HEK293T (cell line): ENCODE results near the gene OR52E5.

ENCODE experiments used
- CTCF ChIA-PET: fragments of 350-600 bp; formaldehyde crosslinking; extraction: SDS; loops from one replicate; lab custom pipeline; 2021; ENCODE audit warnings: antibody characterized with exemption, inconsistent platforms; lab: Yijun Ruan, JAX
- POLR2A ChIA-PET: fragments of 350-600 bp; formaldehyde crosslinking; extraction: SDS; loops from one replicate; lab custom pipeline; 2020; ENCODE audit warnings: antibody characterized with exemption, inconsistent platforms; lab: Yijun Ruan, JAX
- DNase-seq: peaks from one replicate; pipeline ENCODE4 v3.0.0; 2012; ENCODE audit warnings: mixed read lengths; ENCODE audit errors: extremely low spot score
- ARNT ChIP-seq: fragments of 450-650 bp; IDR thresholded peaks from 2 replicates; pipeline ENCODE4 v1.6.1; 2017; ENCODE audit warnings: mild to moderate bottlenecking
- BHLHE40 ChIP-seq: fragments of 450-650 bp; IDR thresholded peaks from 2 replicates; pipeline ENCODE4 v1.6.1; 2016; ENCODE audit warnings: mild to moderate bottlenecking, moderate library complexity, borderline replicate concordance
- CTBP1 ChIP-seq: fragments of 450-650 bp; IDR thresholded peaks from 2 replicates; pipeline ENCODE4 v1.6.1; 2016; ENCODE audit warnings: borderline replicate concordance
- ELF4 ChIP-seq: fragments of 450-650 bp; IDR thresholded peaks from 2 replicates; pipeline ENCODE4 v1.6.1; 2017; ENCODE audit warnings: antibody characterized with exemption
- FOXA1 ChIP-seq: fragments of 450-650 bp; IDR thresholded peaks from 2 replicates; pipeline ENCODE4 v1.6.1; 2016; ENCODE audit warnings: mild to moderate bottlenecking
- FOXK2 ChIP-seq: fragments of 450-650 bp; IDR thresholded peaks from 2 replicates; pipeline ENCODE4 v1.6.1; 2016; ENCODE audit warnings: mild to moderate bottlenecking
- FOXM1 ChIP-seq: fragments of 450-650 bp; IDR thresholded peaks from 2 replicates; pipeline ENCODE4 v1.6.1; 2017; ENCODE audit warnings: mild to moderate bottlenecking, borderline replicate concordance
- HDGF ChIP-seq: fragments of 450-650 bp; IDR thresholded peaks from 2 replicates; pipeline ENCODE4 v1.6.1; 2017; ENCODE audit warnings: antibody characterized with exemption, borderline replicate concordance
- L3MBTL2 ChIP-seq: fragments of 450-650 bp; conservative IDR thresholded peaks from 2 replicates; pipeline ENCODE4 v1.6.1; 2016; ENCODE audit warnings: mild to moderate bottlenecking
- LEF1 ChIP-seq: fragments of 450-650 bp; IDR thresholded peaks from 2 replicates; pipeline ENCODE4 v1.6.1; 2017; ENCODE audit warnings: mild to moderate bottlenecking, borderline replicate concordance
- NFRKB ChIP-seq: fragments of 450-650 bp; IDR thresholded peaks from 2 replicates; pipeline ENCODE4 v1.6.1; 2016; ENCODE audit warnings: mild to moderate bottlenecking, moderate library complexity
- PKNOX1 ChIP-seq: fragments of 450-650 bp; IDR thresholded peaks from 2 replicates; pipeline ENCODE4 v1.6.1; 2016
- SP1 ChIP-seq: fragments of 450-650 bp; IDR thresholded peaks from 2 replicates; pipeline ENCODE4 v1.6.1; 2017
- SUZ12 ChIP-seq: fragments of 450-650 bp; IDR thresholded peaks from 2 replicates; pipeline ENCODE4 v1.6.1; 2016; ENCODE audit warnings: mild to moderate bottlenecking
- TARDBP ChIP-seq: fragments of 450-650 bp; IDR thresholded peaks from 2 replicates; pipeline ENCODE4 v1.6.1; 2016
- ZNF384 ChIP-seq: fragments of 450-650 bp; IDR thresholded peaks from 2 replicates; pipeline ENCODE4 v1.6.1; 2016

The OR52E5 gene

GRCh38 chr11:5880329-5880728, 12.7 kb upstream of the OR52E5 start, which contains the start of gene OR52E4:
OR52E4 (plus strand) TSS chr11:5880629; CDS start chr11:5884293, 3,664 bp downstream.
- no peak for DNase-seq
- TF ChIP-seq FOXK2: no peak
- no peak for TF ChIP-seq BHLHE40
- no peak for TF ChIP-seq SP1
- TF ChIP-seq TARDBP: no peak
- TF ChIP-seq HDGF: no peak
- no peak for TF ChIP-seq FOXA1
- no peak for TF ChIP-seq ARNT
- TF ChIP-seq ELF4: no peak
- TF ChIP-seq LEF1: no peak
- TF ChIP-seq NFRKB: no peak
- TF ChIP-seq ZNF384: no peak
- TF ChIP-seq CTBP1: no peak
- no peak for TF ChIP-seq L3MBTL2
- no peak for TF ChIP-seq FOXM1
- no peak for TF ChIP-seq PKNOX1
- TF ChIP-seq SUZ12: no peak
- ChIA-PET POLR2A (no interaction called here), CTCF (no interaction called here)

- no peak for TF ChIP-seq ZNF384
- no peak for TF ChIP-seq SUZ12
- TF ChIP-seq NFRKB: no peak
- no peak for TF ChIP-seq LEF1
- TF ChIP-seq HDGF: no peak
- TF ChIP-seq FOXK2: no peak
- no peak for TF ChIP-seq FOXM1
- no peak for TF ChIP-seq CTBP1
- TF ChIP-seq TARDBP: no peak
- TF ChIP-seq SP1: no peak
- TF ChIP-seq ELF4: no peak
- no peak for TF ChIP-seq FOXA1
- no peak for TF ChIP-seq ARNT
- no peak for TF ChIP-seq L3MBTL2
- no peak for TF ChIP-seq PKNOX1
- no peak for TF ChIP-seq BHLHE40
- DNase-seq: no peak
- CTCF ChIA-PET: no interaction called here
- POLR2A ChIA-PET: no interaction called here
These were observed 11.3 kb upstream of the OR52E5 start for GRCh38 chr11:5881756-5882155.

GRCh38 chr11:5887172-5887571, 5.8 kb upstream of the OR52E5 start:
- POLR2A ChIA-PET: no interaction called here

GRCh38 chr11:5887661-5888060, 5.3 kb upstream of the OR52E5 start:
- DNase-seq: no peak
- TF ChIP-seq CTBP1 (no peak), PKNOX1 (no peak), HDGF (no peak), FOXM1 (no peak), FOXA1 (no peak), FOXK2 (no peak), L3MBTL2 (no peak), SP1 (no peak), ELF4 (no peak), BHLHE40 (no peak), ARNT (no peak), LEF1 (no peak), TARDBP (no peak), ZNF384 (no peak), NFRKB (no peak), SUZ12 (no peak)
- ChIA-PET POLR2A (no interaction called here), CTCF (interaction anchor here (0.7 kb wide), 1 partner anchor 258 kb away, joined by 3 read pairs; no protein-coding TSS in a partner anchor)

More at GRCh38 chr11:5887172-5887571, 5.8 kb upstream of the OR52E5 start:
- DNase-seq: no peak
- TF ChIP-seq SP1: no peak
- TF ChIP-seq L3MBTL2: no peak
- no peak for TF ChIP-seq FOXM1
- TF ChIP-seq FOXA1: no peak
- no peak for TF ChIP-seq ELF4
- no peak for TF ChIP-seq TARDBP
- TF ChIP-seq NFRKB: no peak
- no peak for TF ChIP-seq HDGF
- no peak for TF ChIP-seq SUZ12
- no peak for TF ChIP-seq LEF1
- TF ChIP-seq ARNT: no peak
- no peak for TF ChIP-seq PKNOX1
- TF ChIP-seq BHLHE40: no peak
- CTCF ChIA-PET: interaction anchor here (0.7 kb wide), 1 partner anchor 257 kb away, joined by 3 read pairs; no protein-coding TSS in a partner anchor

- TF ChIP-seq ELF4 (no peak), LEF1 (no peak), HDGF (no peak), SUZ12 (no peak)
- DNase-seq: no peak
- ChIA-PET POLR2A (no interaction called here), CTCF (interaction anchor here (0.6 to 1.0 kb wide), 5 partner anchors 72 to 1265 kb away, joined by 3 to 4 read pairs (median 3); no protein-coding TSS in a partner anchor)
These were observed 1.7 kb upstream of the OR52E5 start for GRCh38 chr11:5891216-5891800.

GRCh38 chr11:5899534-5899933, 6.5 kb downstream of the OR52E5 start:
- CTCF ChIA-PET: no interaction called here
- DNase-seq: no peak
- no peak for TF ChIP-seq FOXA1
- no peak for TF ChIP-seq LEF1
- TF ChIP-seq SUZ12: no peak
- TF ChIP-seq NFRKB: no peak
- no peak for TF ChIP-seq ELF4
- TF ChIP-seq PKNOX1: no peak
- no peak for TF ChIP-seq L3MBTL2
- TF ChIP-seq HDGF: no peak
- no peak for TF ChIP-seq CTBP1
- POLR2A ChIA-PET: no interaction called here
